GM12892 (cell line): ENCODE measurements around the gene CSTF1.

ENCODE experiments used
- POLR2A ChIP-seq: IDR thresholded peaks from 2 replicates; pipeline ENCODE4 v1.6.1; 2011; ENCODE audit warnings: low read depth, low read length, control low read depth
- POLR2AphosphoS5 ChIP-seq: IDR thresholded peaks from 2 replicates; pipeline ENCODE4 v1.6.1; 2011; ENCODE audit warnings: low read depth, low read length, control low read depth
- TAF1 ChIP-seq: IDR thresholded peaks from 2 replicates; pipeline ENCODE4 v1.6.1; 2011; ENCODE audit warnings: low read depth, mild to moderate bottlenecking, control low read depth, low read length, borderline replicate concordance

GRCh38 chr20:56393653-56394052 lies 1.2 kb downstream of the CSTF1 start:
- TF ChIP-seq POLR2A (no peak), POLR2AphosphoS5 (no peak), TAF1 (no peak)
